ENCODE results near the gene SLC10A6. TPM values are rescaled to one million over a fixed set of nuclear protein-coding genes. Genes with fewer than 3 reads are reported as not detected.
"Not testable (repeated sequence)": the region's sequence is repeated elsewhere in the genome, so short reads cannot be mapped to it uniquely, and the experiment has no call there.

SLC10A6 gene
- polyA plus RNA-seq, 1 donor = 0.16 TPM

GRCh38 chr4:86879641-86880040, 30.5 kb upstream of the SLC10A6 start:
- Histone ChIP-seq H3K36me3 (ENCODE audit: control insufficient read depth, insufficient read depth, low read length) (no peaks in the 10 kb centered on the region), H3K27me3 (ENCODE audit: control insufficient read depth, insufficient read depth, low read length) (no peaks in the 10 kb centered on the region), H3K4me3 (ENCODE audit: low read length) (no peak overlapping the region), H3K27ac (ENCODE audit: low read length) (no peak overlapping the region), H3K9me3 (ENCODE audit: control insufficient read depth, low read depth, low read length) (peaks cover 15% of the 10 kb centered on the region), H3K4me1 (ENCODE audit: control insufficient read depth, insufficient read depth, low read length) (no peaks in the 10 kb centered on the region)
- no peak for DNase-seq
- WGBS (ENCODE audit: insufficient coverage, low lambda C conversion rate) = no CpG with 5 or more reads among the region's 1 CpG

GRCh38 chr4:86878640-86879039, 29.5 kb upstream of the SLC10A6 start:
- H3K36me3 ChIP-seq (ENCODE audit: control insufficient read depth, insufficient read depth, low read length) = no peaks in the 10 kb centered on the region
- H3K27me3 ChIP-seq (ENCODE audit: control insufficient read depth, insufficient read depth, low read length) = no peaks in the 10 kb centered on the region
- H3K27ac ChIP-seq (ENCODE audit: low read length) = no peak overlapping the region
- no peak for DNase-seq
- no peaks in the 10 kb centered on the region for H3K4me1 ChIP-seq (ENCODE audit: control insufficient read depth, insufficient read depth, low read length)
- H3K9me3 ChIP-seq (ENCODE audit: control insufficient read depth, low read depth, low read length) = peaks cover 15% of the 10 kb centered on the region
- no CpG with 5 or more reads among the region's 2 CpGs for WGBS (ENCODE audit: insufficient coverage, low lambda C conversion rate)
- no peak overlapping the region for H3K4me3 ChIP-seq (ENCODE audit: low read length)

GRCh38 chr4:86876894-86877685, 27.9 kb upstream of the SLC10A6 start:
- 88% methylated on average over 4 of the region's 4 CpGs for WGBS (ENCODE audit: insufficient coverage, low lambda C conversion rate)
- Histone ChIP-seq H3K4me3 (ENCODE audit: low read length) (no peak overlapping the region), H3K27me3 (ENCODE audit: control insufficient read depth, insufficient read depth, low read length) (no peaks in the 10 kb centered on the region), H3K9me3 (ENCODE audit: control insufficient read depth, low read depth, low read length) (peaks cover 15% of the 10 kb centered on the region), H3K27ac (ENCODE audit: low read length) (no peak overlapping the region), H3K36me3 (ENCODE audit: control insufficient read depth, insufficient read depth, low read length) (no peaks in the 10 kb centered on the region), H3K4me1 (ENCODE audit: control insufficient read depth, insufficient read depth, low read length) (no peaks in the 10 kb centered on the region)
- DNase-seq = no peak

GRCh38 chr4:86875436-86875835, 26.3 kb upstream of the SLC10A6 start:
- no CpG with 5 or more reads among the region's 4 CpGs for WGBS (ENCODE audit: insufficient coverage, low lambda C conversion rate)
- not testable (repeated sequence) for H3K27ac ChIP-seq (ENCODE audit: low read length); H3K36me3 ChIP-seq (ENCODE audit: control insufficient read depth, insufficient read depth, low read length); DNase-seq; H3K4me3 ChIP-seq (ENCODE audit: low read length); H3K27me3 ChIP-seq (ENCODE audit: control insufficient read depth, insufficient read depth, low read length); H3K4me1 ChIP-seq (ENCODE audit: control insufficient read depth, insufficient read depth, low read length)
- H3K9me3 ChIP-seq (ENCODE audit: control insufficient read depth, low read depth, low read length) = peaks cover 12% of the 10 kb centered on the region

- H3K27ac ChIP-seq (ENCODE audit: low read length) = no peak overlapping the region
- H3K4me1 ChIP-seq (ENCODE audit: control insufficient read depth, insufficient read depth, low read length) = peaks cover 2% of the 10 kb centered on the region
- no peaks in the 10 kb centered on the region for H3K36me3 ChIP-seq (ENCODE audit: control insufficient read depth, insufficient read depth, low read length)
- no peak overlapping the region for H3K4me3 ChIP-seq (ENCODE audit: low read length)
- WGBS (ENCODE audit: insufficient coverage, low lambda C conversion rate) = 83% methylated on average over 3 of the region's 4 CpGs
- no peaks in the 10 kb centered on the region for H3K27me3 ChIP-seq (ENCODE audit: control insufficient read depth, insufficient read depth, low read length)
- no peaks in the 10 kb centered on the region for H3K9me3 ChIP-seq (ENCODE audit: control insufficient read depth, low read depth, low read length)
- peak in 1 of 2 donors; percentile 25 for DNase-seq
These were observed 23.0 kb upstream of the SLC10A6 start for GRCh38 chr4:86872135-86872534.

- Histone ChIP-seq H3K4me1 (ENCODE audit: control insufficient read depth, insufficient read depth, low read length) (peaks cover 2% of the 10 kb centered on the region), H3K36me3 (ENCODE audit: control insufficient read depth, insufficient read depth, low read length) (no peaks in the 10 kb centered on the region), H3K4me3 (ENCODE audit: low read length) (no peak overlapping the region), H3K27ac (ENCODE audit: low read length) (no peak overlapping the region), H3K9me3 (ENCODE audit: control insufficient read depth, low read depth, low read length) (no peaks in the 10 kb centered on the region), H3K27me3 (ENCODE audit: control insufficient read depth, insufficient read depth, low read length) (no peaks in the 10 kb centered on the region)
- DNase-seq = no peak
- 100% methylated on average over 1 of the region's 9 CpGs for WGBS (ENCODE audit: insufficient coverage, low lambda C conversion rate)
These were observed 21.4 kb upstream of the SLC10A6 start for GRCh38 chr4:86870442-86871069.

- H3K4me3 ChIP-seq (ENCODE audit: low read length) = no peak overlapping the region
- no peaks in the 10 kb centered on the region for H3K9me3 ChIP-seq (ENCODE audit: control insufficient read depth, low read depth, low read length)
- DNase-seq = no peak
- H3K36me3 ChIP-seq (ENCODE audit: control insufficient read depth, insufficient read depth, low read length) = no peaks in the 10 kb centered on the region
- H3K4me1 ChIP-seq (ENCODE audit: control insufficient read depth, insufficient read depth, low read length) = peaks cover 5% of the 10 kb centered on the region
- 80% methylated on average over 1 of the region's 8 CpGs for WGBS (ENCODE audit: insufficient coverage, low lambda C conversion rate)
- no peak overlapping the region for H3K27ac ChIP-seq (ENCODE audit: low read length)
- H3K27me3 ChIP-seq (ENCODE audit: control insufficient read depth, insufficient read depth, low read length) = no peaks in the 10 kb centered on the region
These were observed 8.3 kb upstream of the SLC10A6 start for GRCh38 chr4:86857341-86858052.

GRCh38 chr4:86856896-86857295, 7.7 kb upstream of the SLC10A6 start:
- WGBS (ENCODE audit: insufficient coverage, low lambda C conversion rate) = no CpG with 5 or more reads among the region's 1 CpG
- Histone ChIP-seq H3K9me3 (ENCODE audit: control insufficient read depth, low read depth, low read length) (no peaks in the 10 kb centered on the region), H3K27ac (ENCODE audit: low read length) (no peak overlapping the region), H3K4me3 (ENCODE audit: low read length) (no peak overlapping the region), H3K36me3 (ENCODE audit: control insufficient read depth, insufficient read depth, low read length) (no peaks in the 10 kb centered on the region), H3K27me3 (ENCODE audit: control insufficient read depth, insufficient read depth, low read length) (no peaks in the 10 kb centered on the region), H3K4me1 (ENCODE audit: control insufficient read depth, insufficient read depth, low read length) (peaks cover 5% of the 10 kb centered on the region)
- no peak for DNase-seq

GRCh38 chr4:86855572-86855971, 6.4 kb upstream of the SLC10A6 start:
- H3K27ac ChIP-seq (ENCODE audit: low read length) = no peak overlapping the region
- no peaks in the 10 kb centered on the region for H3K27me3 ChIP-seq (ENCODE audit: control insufficient read depth, insufficient read depth, low read length)
- DNase-seq = peak in 1 of 2 donors; percentile 4
- no peak overlapping the region for H3K4me3 ChIP-seq (ENCODE audit: low read length)
- WGBS (ENCODE audit: insufficient coverage, low lambda C conversion rate) = 67% methylated on average over 1 of the region's 2 CpGs
- no peaks in the 10 kb centered on the region for H3K9me3 ChIP-seq (ENCODE audit: control insufficient read depth, low read depth, low read length)
- peaks cover 3% of the 10 kb centered on the region for H3K4me1 ChIP-seq (ENCODE audit: control insufficient read depth, insufficient read depth, low read length)
- H3K36me3 ChIP-seq (ENCODE audit: control insufficient read depth, insufficient read depth, low read length) = no peaks in the 10 kb centered on the region

- H3K4me3 ChIP-seq (ENCODE audit: low read length) = no peak overlapping the region
- H3K9me3 ChIP-seq (ENCODE audit: control insufficient read depth, low read depth, low read length) = no peaks in the 10 kb centered on the region
- WGBS (ENCODE audit: insufficient coverage, low lambda C conversion rate) = no CpG with 5 or more reads among the region's 5 CpGs
- no peaks in the 10 kb centered on the region for H3K27me3 ChIP-seq (ENCODE audit: control insufficient read depth, insufficient read depth, low read length)
- no peak overlapping the region for H3K27ac ChIP-seq (ENCODE audit: low read length)
- no peaks in the 10 kb centered on the region for H3K4me1 ChIP-seq (ENCODE audit: control insufficient read depth, insufficient read depth, low read length)
- no peaks in the 10 kb centered on the region for H3K36me3 ChIP-seq (ENCODE audit: control insufficient read depth, insufficient read depth, low read length)
- DNase-seq = no peak
These were observed 4.0 kb upstream of the SLC10A6 start for GRCh38 chr4:86853209-86853608.

All from large intestine (tissue), 3 donors.